Activated T-cell treated with anti-CD3 and anti-CD28 coated beads for 1 hour (primary cell): ENCODE measurements around the gene ARHGEF12.
"Not testable (repeated sequence)": the region's sequence is repeated elsewhere in the genome, so short reads cannot be mapped to it uniquely, and the experiment has no call there.

Experiments used
- DNase-seq: peaks from one replicate; pipeline ENCODE4 v3.0.0-alpha.2; 2020; ENCODE audit warnings: low read depth

The ARHGEF12 gene

DNA sequence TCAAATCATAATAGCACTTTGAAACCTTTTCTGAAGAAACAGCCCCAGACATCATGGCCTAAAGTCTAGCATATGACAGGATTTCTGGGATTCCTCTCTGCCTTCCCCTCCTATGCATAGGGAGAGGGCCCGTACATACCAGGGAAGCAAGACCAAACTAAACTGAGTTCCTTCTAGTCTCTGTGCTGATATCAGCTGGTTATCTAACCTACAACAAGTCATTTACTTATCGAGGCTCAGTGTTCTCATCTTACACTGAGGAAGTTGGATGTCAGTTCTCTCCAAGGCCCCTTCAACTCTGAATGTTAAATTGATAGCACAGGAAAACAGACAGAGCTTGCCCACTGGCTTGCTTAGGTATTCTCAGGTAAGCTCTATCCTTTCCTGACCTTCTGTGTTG, 158.4 kb downstream of the ARHGEF12 start:
- no peak for DNase-seq

DNA sequence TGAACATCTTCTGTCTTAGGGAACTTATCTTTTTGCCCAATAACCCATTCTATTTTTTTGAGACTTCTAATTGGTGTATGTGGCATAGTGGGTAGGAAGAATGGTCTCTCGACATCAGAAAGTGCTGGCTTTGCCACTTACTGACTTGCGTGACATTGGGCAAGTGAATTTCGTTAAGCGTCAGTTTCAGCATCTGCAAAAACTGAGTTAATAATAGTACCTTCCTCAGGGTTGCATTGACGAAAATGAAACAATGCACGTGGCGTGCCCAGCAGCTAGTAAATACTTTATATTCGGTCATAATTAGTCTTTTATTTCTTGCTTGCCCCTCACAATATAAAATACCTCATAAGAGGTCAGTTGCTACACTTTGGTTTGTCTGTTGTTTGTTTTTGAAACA, 162.9 kb downstream of the ARHGEF12 start:
- DNase-seq: no peak

DNA sequence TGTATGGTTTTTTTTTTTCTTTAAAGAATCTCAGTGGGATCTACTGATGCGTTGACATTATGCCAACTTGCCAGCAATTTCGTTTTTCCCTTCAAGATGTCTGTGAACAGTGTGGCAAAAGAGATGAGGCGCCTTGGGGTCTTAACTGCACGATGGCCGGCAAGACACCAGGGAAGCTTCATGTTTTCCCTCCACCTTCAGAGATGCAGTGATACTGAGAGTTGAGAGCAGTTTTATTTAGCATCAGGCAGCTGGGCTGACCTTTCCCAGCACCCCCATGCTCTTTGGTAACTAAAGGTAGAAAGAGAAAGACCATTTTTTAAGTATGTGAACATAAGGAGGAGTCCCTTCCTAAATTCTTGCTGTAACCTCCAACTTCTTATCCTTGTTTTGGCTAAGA, 163.6 kb downstream of the ARHGEF12 start:
- no peak for DNase-seq

DNA sequence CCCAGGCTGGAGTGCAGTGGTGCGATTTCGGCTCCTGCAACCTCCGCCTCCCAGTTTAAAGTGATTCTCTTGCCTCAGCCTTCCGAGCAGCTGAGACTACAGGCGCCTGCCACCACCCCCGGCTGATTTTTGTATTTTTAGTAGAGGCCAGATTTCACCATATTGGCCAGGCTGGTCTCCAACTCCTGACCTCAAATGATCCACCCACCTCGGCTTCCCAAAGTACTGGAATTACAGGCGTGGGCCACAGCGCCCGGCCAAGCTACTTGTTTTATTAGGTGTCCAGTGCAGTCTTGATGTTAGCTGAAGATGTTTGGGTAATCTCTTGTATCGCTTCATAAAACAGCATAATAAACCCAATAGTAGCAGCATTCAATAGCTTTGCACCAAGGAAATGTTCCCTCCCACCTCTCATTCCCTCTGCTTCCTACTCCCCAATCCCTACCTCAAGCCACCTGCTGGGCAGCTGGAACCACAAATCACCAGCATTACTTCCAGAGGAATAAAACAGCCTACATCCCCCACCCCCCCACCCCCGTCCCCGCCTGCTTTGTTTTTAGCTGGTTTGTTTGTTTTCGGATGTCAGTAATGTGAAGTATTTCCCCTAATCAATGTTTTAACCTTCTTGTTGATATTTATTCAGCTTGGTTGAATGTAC, 164.3 kb downstream of the ARHGEF12 start:
- DNase-seq: no peak

DNA sequence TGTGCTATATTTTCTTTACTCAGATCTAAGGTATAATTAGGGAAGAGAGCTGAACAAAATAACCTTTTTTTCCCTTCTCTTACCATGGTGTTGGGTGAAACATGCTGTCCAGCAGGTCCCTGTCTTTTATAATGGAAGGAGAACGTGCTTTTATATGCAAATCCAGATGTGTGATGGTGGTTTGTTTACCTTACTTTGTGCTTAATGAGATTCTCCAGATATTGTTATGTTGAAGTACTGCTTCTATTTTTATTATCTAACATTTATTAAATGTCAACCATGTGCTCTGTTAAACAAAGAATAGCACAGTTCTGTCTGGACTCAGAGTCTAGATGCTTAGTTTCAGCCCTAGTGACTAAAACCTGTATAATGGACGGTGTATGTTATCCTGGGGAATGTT, 165.2 kb downstream of the ARHGEF12 start:
- no peak for DNase-seq

DNA sequence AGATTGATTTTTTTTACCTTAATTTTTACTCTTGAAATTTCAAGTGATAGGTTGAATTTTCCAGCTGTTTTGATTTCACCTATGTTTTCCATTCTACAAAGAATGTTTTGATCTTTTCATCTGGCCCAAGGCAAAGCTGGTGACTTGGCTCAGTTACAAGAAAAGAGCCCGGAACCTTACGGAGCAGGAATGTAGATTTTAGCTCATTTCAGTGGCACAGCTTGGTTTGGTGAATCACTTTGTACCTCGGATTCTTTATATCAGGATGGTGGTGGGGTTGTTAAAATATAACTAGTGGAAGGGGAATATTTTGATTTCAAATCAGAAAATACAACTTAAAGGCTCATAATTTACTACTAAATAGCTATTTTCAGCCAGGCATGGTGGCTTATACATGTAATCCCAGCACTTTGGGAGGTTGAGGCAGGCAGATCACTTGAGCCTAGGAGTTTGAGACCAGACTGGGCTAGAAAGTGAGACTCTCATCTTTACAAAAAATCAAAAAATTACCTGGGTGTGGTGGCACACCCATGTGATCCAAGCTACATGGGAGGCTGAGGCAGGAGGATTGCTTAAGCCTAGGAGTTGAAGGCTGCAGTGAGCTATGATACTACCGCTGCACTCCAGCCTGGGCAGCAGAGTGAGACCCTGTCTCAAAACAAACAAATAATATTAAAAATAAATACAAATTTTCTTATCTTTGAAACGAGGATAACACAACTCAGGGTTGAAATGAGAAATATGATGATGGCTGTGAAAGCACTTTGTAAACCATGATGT, 166.0 kb downstream of the ARHGEF12 start:
- no peak for DNase-seq

DNA sequence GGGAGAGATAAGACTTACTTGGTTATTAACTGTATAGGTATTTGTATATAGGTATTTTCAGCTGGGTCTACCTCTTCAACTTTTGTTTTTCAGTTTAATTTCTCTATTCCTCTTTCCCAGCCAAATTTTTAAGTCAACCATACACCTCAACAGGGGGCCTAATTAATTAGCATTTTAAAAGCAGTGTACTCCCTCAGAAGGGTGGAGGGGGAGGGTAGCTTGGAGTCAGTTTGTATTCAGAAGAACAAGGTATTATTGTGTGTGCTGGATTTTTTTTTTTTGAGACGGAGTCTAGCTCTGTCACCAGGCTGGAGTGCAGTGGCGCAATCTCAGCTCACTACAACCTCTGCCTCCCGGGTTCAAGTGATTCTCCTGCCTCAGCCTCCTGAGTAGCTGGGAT, 167.3 kb downstream of the ARHGEF12 start:
- DNase-seq: not testable (repeated sequence)

DNA sequence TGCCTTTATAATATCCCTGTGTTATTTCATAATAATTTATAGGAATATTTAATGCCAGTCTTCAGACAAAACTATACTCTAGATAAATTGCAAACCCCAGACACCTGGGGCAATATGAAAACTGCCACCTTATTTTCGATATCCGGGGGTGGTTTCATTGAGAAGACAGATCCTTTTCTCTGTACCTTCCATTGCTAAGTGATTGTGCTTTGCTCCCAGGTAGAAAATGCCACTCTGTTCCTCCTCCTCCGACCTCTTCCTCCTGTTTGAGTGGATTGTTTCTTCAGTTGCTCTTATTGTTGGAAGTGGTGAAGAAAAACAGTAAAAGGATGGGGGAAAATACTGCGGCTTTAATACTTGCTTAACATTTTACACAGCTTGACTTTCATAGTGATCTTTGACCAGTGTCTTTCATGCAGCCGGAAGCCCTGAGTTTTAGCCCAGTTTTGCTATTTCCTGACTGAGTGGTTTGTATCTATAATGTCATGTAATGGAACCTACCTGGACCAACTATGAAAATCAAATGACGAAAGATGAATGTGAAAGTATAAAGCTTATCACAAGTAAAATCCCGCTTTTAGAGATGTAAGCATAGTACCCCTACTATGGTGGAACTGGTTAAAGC, 169.7 kb downstream of the ARHGEF12 start:
- DNase-seq: no peak

DNA sequence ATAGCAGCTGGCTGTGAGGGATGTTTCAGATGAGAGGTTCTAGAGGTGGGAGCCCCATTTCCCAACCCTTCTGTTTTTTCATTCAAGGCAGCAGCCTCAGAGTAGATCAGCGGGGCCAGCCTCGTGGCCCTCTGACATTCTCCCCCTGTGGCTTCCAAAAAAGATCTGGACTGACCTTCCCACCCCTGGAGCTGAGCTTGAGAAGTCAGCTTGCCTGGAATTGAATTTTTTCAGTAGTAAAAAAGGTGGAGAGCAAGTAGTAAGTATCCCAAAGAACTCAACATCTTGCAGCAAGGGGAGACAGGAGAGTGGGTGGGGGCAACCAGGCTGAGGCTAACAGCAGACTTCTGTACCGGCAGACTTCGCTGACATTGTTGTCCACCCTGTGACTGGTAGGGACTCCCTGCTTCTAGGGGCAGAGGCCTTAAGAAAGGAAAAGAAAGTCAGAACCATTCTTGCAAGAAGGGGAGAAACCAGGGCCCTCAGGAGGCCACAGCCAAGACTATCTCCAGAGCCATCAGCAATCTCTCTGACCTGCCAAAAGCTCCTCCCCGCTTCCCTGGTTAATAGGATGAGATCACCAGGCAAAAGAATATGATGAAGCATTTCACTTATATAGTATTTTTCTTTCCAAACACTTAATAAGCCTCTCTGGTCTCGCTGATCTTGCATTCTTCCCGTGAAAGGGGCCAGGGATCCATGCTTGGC, 173.3 kb downstream of the ARHGEF12 start:
- no peak for DNase-seq

DNA sequence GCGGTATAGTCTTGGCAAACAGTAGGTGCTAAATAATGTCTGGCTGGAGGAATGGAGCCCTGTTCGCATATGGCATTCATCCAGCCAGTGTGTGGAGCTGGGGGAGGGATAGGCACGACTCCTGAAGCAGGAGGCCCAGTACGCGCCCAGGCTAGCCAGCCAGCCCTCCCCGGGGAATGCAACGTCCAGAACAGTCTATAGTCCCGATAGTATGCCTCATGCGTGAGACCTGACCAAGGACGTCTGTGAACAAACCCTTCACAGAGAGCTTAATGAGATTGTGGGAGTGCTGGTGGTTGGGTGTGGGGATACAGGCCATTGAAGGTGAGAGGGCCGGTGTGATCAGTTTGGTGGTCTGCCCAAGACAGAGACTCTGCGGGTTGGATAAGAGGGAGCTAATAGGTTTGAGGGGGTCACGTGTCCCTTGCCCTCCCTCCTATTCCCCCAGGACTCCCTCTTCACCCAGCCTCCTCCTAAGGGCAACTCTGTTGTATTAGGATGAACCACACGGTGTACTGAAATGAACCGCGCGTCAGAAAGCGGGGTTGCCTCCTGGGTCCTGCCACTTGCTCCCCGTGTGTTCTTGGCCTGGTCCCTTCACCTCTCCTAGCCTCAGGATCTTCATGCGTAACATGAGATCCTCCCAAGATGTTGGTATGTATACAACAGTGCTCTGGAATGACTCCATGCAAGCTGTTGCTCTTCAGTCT, 174.3 kb downstream of the ARHGEF12 start:
- DNase-seq: no peak

DNA sequence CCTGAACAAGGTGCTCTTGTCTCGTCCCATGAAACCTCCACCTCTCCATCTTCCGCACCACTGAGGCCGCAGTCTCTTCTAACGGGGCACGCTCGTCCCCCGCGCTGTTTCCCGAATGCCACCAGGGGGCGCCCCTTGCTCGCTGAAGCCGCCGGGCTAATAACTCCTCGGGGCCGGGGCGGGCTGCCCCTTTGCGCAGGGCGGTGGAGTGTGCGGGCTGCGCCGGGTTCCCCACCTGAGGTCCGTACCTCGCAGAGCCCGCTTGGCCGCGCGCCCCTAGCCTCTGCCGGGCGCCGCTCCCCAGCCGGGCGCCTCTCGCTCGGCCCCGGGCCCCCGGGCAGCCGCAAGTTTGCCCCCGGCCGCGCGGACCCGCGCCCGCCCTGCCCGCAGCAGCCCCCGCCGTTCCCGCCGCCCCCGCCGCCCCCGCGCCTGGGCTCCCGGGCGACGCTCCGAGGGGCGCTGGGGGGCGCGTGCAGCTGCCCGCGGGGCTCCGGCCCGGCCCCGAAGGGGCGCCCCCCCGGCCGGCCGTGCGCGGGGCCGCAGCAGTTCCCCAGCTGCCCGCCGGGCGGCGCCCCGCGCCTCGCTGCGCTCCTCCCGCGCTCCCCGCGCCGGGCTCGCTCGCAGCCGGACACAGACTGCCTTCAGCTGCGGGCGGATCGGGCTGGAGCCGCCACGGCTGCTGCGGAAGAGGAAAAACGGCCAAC, 175.1 kb downstream of the ARHGEF12 start, which contains the start of gene GRIK4:
Gene GRIK4 (plus strand): TSS at position 633 of the 704 bp plus-strand sequence. CDS start 148,571 bp downstream, outside the sequence.
- peak; percentile 72 for DNase-seq

DNA sequence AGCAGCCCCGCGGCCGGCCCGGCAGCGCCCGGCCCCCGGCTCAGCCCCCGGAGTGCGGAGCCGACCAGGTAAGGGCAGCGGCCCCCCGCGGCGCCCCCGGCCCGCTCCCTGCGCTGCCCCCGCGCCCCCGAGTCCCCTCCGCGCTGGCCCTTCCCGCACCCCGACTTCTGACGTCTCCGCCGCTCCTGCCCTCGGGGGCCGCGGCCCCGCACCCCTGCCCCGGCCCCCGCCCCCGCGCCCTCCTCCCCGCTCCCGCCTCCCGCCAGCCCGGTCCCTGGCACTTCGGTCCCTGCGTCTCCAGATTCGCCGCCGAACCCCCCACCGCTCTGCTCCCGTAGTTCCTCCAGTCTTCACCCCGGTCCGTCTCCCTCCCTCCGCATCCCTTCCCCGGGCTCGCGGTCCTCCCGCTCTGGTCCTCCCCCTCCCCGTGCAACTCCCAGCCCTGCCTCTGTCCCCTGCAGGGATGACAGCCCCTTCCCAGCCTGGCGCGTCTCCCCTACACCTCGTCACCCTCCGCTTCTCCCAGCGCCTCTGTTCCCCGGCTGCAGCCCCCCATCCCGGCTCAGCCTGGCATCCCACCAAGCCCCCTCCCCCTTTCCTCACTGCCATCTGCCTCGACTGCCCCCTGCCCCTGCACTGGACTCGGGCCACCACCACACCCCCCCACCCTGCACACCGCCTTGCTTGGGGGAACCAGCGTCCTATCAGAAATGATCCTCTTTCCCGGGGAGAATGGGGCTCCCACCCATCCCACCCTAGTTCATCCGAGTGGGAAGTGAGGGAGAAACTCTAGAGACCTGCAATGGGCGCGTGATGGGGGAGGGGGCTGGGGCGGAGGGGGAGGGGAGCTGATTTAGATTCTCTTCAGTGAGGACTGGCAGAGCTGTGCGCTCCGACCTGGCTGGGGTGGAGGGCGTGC, 175.9 kb downstream of the ARHGEF12 start:
- no peak for DNase-seq

DNA sequence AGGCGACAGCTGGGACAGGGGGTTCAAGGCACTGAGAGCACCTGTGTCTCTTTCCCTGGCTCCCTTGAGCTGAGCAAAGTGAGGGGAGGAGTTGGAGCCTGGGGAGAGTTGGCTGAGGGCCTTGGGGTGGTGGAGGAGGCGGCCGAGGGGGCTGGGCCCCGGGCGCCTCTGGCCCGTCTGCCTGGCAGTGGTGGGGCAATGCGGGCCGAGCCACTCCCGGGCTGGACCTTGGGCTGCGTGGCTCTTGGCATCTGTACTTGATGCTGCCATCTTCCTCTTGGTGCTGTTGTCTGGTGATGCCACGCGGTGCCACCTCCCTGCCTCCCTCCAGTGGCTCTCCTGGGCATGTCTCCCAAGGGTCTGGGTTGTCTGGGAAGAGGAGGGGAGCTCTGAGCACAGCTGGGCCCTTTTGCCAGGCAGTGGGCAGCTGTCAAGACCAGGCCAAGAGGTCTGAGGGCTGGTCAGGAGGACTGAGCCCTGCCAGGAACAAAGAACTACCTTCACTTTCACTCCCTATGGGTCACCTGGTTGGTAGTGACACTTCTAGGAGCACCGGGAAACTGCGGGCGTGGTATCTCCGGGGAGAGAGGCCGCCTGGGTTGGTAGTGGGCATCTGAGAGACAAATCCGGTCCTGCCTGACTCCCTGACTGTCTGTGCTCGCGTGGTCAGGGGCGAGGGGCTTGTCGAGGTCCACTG, 176.7 kb downstream of the ARHGEF12 start:
- no peak for DNase-seq

DNA sequence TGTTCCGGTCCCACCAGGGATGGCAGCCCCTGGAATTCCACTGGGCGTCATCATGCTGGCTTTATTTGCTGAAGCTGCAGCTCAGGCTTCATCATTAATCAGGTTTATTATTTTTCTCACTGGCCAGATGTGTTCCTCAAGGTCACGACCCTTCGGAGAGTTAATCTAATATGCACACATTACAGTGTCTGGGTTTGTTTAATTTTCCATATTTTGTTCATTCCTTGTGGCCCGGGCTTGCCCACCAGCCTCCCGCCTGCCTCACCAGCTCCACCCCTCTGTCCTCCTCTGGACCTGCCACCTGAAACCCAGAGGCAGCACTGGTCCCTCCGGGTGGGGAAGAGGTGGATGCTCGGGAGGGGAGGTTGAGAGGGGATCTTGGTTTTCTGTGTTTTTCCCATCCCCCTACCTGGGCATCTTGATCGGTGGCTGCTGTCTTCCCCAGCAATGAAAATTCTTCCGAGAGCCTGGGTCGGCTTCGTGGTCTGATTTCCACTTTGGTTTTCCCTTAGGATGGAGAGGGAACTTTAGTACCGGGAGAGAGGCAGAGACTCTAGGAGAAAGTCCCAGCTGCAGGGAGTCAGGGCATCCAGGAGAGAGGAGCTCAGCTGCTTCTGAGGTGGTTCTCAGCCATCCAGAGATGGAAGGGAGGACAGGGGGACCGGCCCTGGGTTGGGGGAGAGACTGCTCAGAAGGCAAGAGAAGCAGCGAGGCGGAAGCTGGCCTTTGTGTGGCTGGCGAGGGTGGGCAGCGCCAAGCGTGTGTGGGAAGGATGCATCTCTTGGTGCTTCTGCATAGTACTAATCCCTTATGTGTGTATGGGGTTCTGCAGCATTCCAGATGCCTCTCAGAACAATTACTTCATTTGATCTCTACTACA, 177.5 kb downstream of the ARHGEF12 start:
- DNase-seq: no peak

DNA sequence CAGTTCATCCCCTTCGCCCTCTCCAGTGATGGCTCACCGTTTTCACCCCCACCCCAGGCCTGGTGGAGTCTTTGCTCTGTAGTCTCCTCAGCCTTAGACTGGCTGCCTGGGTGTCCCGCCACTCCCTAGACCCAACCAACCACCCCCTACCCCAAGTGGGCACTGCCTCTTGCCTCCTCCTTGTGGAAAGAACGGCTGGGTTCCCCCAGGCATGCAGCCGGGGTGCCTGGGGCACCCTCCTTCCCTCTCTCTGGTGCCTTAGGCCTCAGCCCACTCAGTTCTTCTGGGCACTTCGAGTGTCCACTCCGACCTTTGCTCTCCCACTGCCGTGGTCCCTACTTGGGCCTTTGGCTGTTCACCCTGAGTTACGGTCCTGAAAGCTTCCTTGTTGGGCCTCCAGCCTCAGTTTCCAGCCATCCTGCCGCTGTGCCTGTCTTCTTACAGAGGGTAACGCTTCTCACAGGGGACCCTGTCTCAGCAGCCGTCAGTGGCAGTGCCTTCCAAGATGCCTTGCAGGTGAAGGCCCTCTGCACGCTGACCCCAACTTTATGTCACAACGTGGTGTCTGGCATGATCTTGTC, 178.4 kb downstream of the ARHGEF12 start:
- no peak for DNase-seq

DNA sequence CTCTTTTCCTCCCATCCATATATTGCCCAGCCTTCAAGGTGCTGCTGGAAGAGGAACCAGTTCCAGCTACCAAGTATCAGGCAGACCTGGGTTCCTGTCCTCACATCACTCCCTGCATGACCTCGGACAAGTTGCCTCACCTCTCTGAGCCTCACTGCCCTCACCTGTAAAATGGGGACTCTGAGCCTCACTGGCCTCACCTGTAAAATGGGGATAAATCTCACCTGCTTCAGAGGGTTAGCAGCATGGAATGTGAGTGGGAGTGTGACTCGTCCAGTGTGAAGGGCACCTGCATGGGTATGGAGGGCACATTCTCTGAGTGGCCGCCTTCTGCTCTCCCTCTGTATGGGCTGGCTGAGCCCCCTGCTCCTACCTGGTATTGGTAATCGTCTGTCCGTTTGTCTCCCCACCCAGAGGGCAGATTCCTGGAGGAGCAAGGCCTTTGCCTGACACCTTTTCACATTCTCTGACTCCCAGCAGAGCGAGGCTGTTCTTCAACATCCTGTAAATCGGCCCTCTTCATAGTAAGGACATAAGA, 179.0 kb downstream of the ARHGEF12 start:
- DNase-seq: no peak

DNA sequence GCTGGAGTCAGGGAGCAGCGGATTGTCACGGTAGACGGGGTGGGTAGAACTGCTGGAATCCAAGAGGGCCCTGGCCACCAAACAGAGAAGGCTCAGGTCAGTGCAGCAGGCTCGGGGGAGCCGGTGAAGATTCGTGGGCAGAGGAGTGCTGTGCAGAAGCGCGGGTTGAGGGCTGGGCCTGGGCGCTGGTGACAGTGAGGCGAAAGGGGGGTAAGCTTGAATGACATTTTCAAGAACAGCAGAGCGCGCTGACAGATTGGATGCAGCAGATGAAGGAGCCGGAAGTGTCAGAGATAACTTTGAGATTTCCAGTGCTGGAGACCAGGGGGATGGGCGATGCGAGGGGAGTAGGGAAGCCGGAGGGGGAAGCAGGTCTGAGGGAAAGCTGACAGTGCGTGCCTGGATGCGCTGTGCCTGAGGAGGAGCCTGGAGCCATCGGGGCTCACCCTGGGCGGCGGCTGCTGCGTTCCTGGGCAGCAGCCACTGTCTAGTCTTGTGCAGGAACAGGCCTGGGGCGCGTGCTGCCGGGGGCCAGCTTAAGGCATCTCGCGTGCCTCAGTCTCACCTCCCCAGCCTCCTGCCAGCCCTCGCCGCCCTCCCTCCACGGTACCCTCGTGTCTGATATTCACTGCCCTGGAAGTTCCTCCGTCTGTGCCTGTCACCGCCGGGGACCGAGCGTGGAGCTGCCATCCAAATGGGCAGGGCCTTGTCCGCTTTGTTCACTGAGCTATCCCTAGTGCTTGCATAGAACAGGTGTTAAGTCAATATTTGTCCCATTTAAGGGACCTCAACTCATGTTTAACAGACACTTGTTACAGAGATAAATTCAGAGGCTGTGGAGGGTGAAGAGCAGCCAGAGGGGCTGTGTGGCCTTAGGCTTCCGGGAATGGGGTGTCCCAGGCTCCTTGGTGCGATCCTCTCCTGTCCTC, 180.5 kb downstream of the ARHGEF12 start:
- DNase-seq: no peak
